Lower lobe of right lung (tissue), 2 donors: ENCODE results near the gene STXBP5. TPM values are rescaled to one million over a fixed set of nuclear protein-coding genes. Genes with fewer than 3 reads are reported as not detected.

ENCODE experiments used
- ATAC-seq, 2 donors: fragments of 200-7000 bp; cut with Tn5 transposase; one replicate each; pipeline ENCODE4 v1.9.1; 2020 to 2022; ENCODE audit warnings: mild to moderate bottlenecking in 2 of 2, moderate library complexity in 2 of 2
- DNase-seq: peaks from one replicate; pipeline ENCODE4 v3.0.0-alpha.2; 2020
- H3K27ac ChIP-seq: fragments of 200-600 bp; one replicate; pipeline ENCODE4 v1.8.0; 2022
- H3K27me3 ChIP-seq: fragments of 200-600 bp; one replicate; pipeline ENCODE4 v1.8.0; 2022; ENCODE audit warnings: low read depth
- H3K36me3 ChIP-seq: fragments of 200-600 bp; one replicate; pipeline ENCODE4 v1.8.0; 2022; ENCODE audit warnings: mild to moderate bottlenecking
- H3K4me1 ChIP-seq: fragments of 200-600 bp; one replicate; pipeline ENCODE4 v1.8.0; 2022
- H3K4me3 ChIP-seq: fragments of 200-600 bp; one replicate; pipeline ENCODE4 v1.8.0; 2022; ENCODE audit warnings: mild to moderate bottlenecking
- H3K9me3 ChIP-seq: fragments of 200-600 bp; one replicate; pipeline ENCODE4 v1.8.0; 2022
- CTCF ChIP-seq: fragments of 200-600 bp; IDR thresholded peaks from one replicate; pipeline ENCODE4 v1.8.0; 2022; ENCODE audit warnings: antibody characterized with exemption, mild to moderate bottlenecking
- intact Hi-C: fragments of 100-400 bp; cut with DNase I; formaldehyde crosslinking; loops from one replicate; pipeline ENCODE4 v1.11.0; 2022
- total RNA-seq: library from RNA; stranded (reverse); fragmentation: NEBNext Ultra II Directional; extraction: Animal tissue kit (Norgen Biotek cat#: 25700); gene quantifications from one replicate; pipeline ENCODE4 v1.2.1, GENCODE V29; 2021
- donor health status: DM: no; HTN: yes; CAD: no; lungs with severe emphysema.

Gene STXBP5
- total RNA-seq, 1 donor from 2014 or later, result 21.2 TPM

- no peak overlapping the region for H3K4me3 ChIP-seq
- H3K27me3 ChIP-seq, result no peaks in the 10 kb centered on the region
- H3K4me1 ChIP-seq, result no peaks in the 10 kb centered on the region
- DNase-seq, result no peak
- H3K27ac ChIP-seq, result no peak overlapping the region
- no peaks in the 10 kb centered on the region for H3K9me3 ChIP-seq
- ATAC-seq, result no peak
- intact Hi-C loops, result no loop called here
- no peak for TF ChIP-seq CTCF
- H3K36me3 ChIP-seq, result no peaks in the 10 kb centered on the region
Measured at GRCh38 chr6:147438758-147439528, 234.7 kb downstream of the STXBP5 start.
